PC-3 (cell line): Measurements from ENCODE around the gene CREBBP. TPM values are rescaled to one million over a fixed set of nuclear protein-coding genes. Genes with fewer than 3 reads are reported as not detected.

ENCODE experiments used
- ATAC-seq: fragments of 200-7000 bp; cut with Tn5 transposase; 2 replicates; pipeline ENCODE4 v1.9.1; 2020; ENCODE audit warnings: mild to moderate bottlenecking, moderate library complexity
- BruUV-seq: library from RNA; stranded (reverse); fragments of 400-500 nt; replicated peaks from 2 replicates; lab custom pipeline; 2021; lab: Mats Ljungman, UMichigan
- CTCF ChIA-PET: fragments of 300-600 bp; sonication (Branson Sonifier 250); formaldehyde crosslinking; loops from one replicate; lab custom pipeline; 2022; ENCODE audit warnings: antibody characterized with exemption; lab: Charles Lee
- POLR2A ChIA-PET: fragments of 300-600 bp; sonication (Branson Sonifier 250); formaldehyde crosslinking; loops from one replicate; lab custom pipeline; 2022; ENCODE audit warnings: antibody characterized with exemption; ENCODE audit not compliant: unreplicated experiment; lab: Charles Lee
- DNase-seq: peaks from one replicate; pipeline ENCODE4 v3.0.0-alpha.2; 2015
- H2AFZ ChIP-seq: fragments of 300-600 bp; sonication (generic); 2 replicates; pipeline ENCODE4 v1.6.0; 2016; ENCODE audit warnings: antibody characterized with exemption, low read length
- H3F3A ChIP-seq: fragments of 300-600 bp; sonication (generic); one replicate; pipeline ENCODE4 v1.6.0; 2017; ENCODE audit warnings: antibody characterized with exemption, low read length, control low read depth, mild to moderate bottlenecking; ENCODE audit not compliant: unreplicated experiment
- H3K27ac ChIP-seq: fragments of 300-600 bp; sonication (generic); 2 replicates; pipeline ENCODE4 v1.5.1; 2016; ENCODE audit warnings: mild to moderate bottlenecking, low read length
- H3K27me3 ChIP-seq: fragments of 300-600 bp; sonication (generic); 2 replicates; pipeline ENCODE4 v1.6.1; 2016; ENCODE audit warnings: low read length, mixed read lengths
- H3K36me3 ChIP-seq: fragments of 300-600 bp; sonication (generic); 2 replicates; pipeline ENCODE4 v1.6.1; 2016; ENCODE audit warnings: low read depth, mixed run types, low read length, mixed read lengths
- H3K4me1 ChIP-seq: fragments of 300-600 bp; sonication (generic); 2 replicates; pipeline ENCODE4 v1.5.1; 2016; ENCODE audit warnings: low read length; ENCODE audit not compliant: insufficient read depth
- H3K4me2 ChIP-seq: fragments of 300-600 bp; sonication (generic); 2 replicates; pipeline ENCODE4 v1.6.0; 2016; ENCODE audit warnings: low read length
- H3K4me3 ChIP-seq: fragments of 300-600 bp; sonication (generic); 2 replicates; pipeline ENCODE4 v1.5.1; 2016; ENCODE audit warnings: mild to moderate bottlenecking, low read length, mixed read lengths
- H3K79me2 ChIP-seq: fragments of 300-600 bp; sonication (generic); 2 replicates; pipeline ENCODE4 v1.6.1; 2017; ENCODE audit warnings: low read length, mixed read lengths
- H3K9ac ChIP-seq: fragments of 300-600 bp; sonication (generic); 2 replicates; pipeline ENCODE4 v1.6.0; 2016; ENCODE audit warnings: mild to moderate bottlenecking, low read length
- H3K9me2 ChIP-seq: fragments of 300-600 bp; sonication (generic); replicated peaks from 2 replicates; pipeline ENCODE4 v1.6.1; 2016; ENCODE audit warnings: mixed run types, low read length, mixed read lengths
- H3K9me3 ChIP-seq: fragments of 300-600 bp; sonication (generic); 2 replicates; pipeline ENCODE4 v1.6.1; 2016; ENCODE audit warnings: low read length, mixed read lengths
- H4K20me1 ChIP-seq: fragments of 300-600 bp; sonication (generic); 2 replicates; pipeline ENCODE4 v1.6.1; 2016; ENCODE audit warnings: low read length, mixed read lengths
- CTCF ChIP-seq: fragments of 300-600 bp; sonication (generic); conservative IDR thresholded peaks from 2 replicates; pipeline ENCODE4 v1.5.1; 2017; ENCODE audit warnings: antibody characterized with exemption, low read depth, mild to moderate bottlenecking, low read length
- EZH2 ChIP-seq: fragments of 300-600 bp; sonication (generic); IDR thresholded peaks from one replicate; pipeline ENCODE4 v1.6.1; 2017; ENCODE audit warnings: antibody characterized with exemption, mild to moderate bottlenecking, low read length; ENCODE audit not compliant: unreplicated experiment
- EZH2phosphoT487 ChIP-seq: fragments of 300-600 bp; sonication (generic); IDR thresholded peaks from 2 replicates; pipeline ENCODE4 v1.6.1; 2018; ENCODE audit warnings: mild to moderate bottlenecking, antibody characterized with exemption, low read length, borderline replicate concordance
- intact Hi-C: fragments of 100-400 bp; cut with micrococcal nuclease; formaldehyde crosslinking; loops from 2 replicates; pipeline ENCODE4 v1.9.0; 2023
- total RNA-seq: library from RNA; depleted of rRNA; stranded (reverse); fragments of >200 nt; gene quantifications from 2 replicates; pipeline ENCODE4 v1.2.3, GENCODE V29; 2014

Gene CREBBP
- total RNA-seq, 1 experiment from 2014 or later, result 21.9 TPM

- intact Hi-C loops, result no loop called here
- Histone ChIP-seq H3K27me3 (no peaks in the 10 kb centered on the region), H3K36me3 (peaks cover 4% of the 10 kb centered on the region), H3K4me2 (no peak overlapping the region), H3F3A (no peaks in the 10 kb centered on the region), H4K20me1 (no peaks in the 10 kb centered on the region), H2AFZ (no peak overlapping the region), H3K9ac (no peak overlapping the region), H3K79me2 (peaks cover 36% of the 10 kb centered on the region), H3K4me3 (no peak overlapping the region), H3K27ac (no peak overlapping the region), H3K9me3 (no peaks in the 10 kb centered on the region), H3K4me1 (peaks cover 10% of the 10 kb centered on the region), H3K9me2 (no peaks in the 10 kb centered on the region)
- ATAC-seq, result no peak
- ChIA-PET CTCF (no interaction called here), POLR2A (no interaction called here)
- TF ChIP-seq EZH2 (no peak), EZH2phosphoT487 (no peak), CTCF (no peak)
- BruUV-seq, result no TSS peak
- DNase-seq, result no peak
These were observed 161.9 kb downstream of the CREBBP start for GRCh38 chr16:3718628-3719027.

GRCh38 chr16:3718019-3718391, 162.5 kb downstream of the CREBBP start:
- POLR2A ChIA-PET, result no interaction called here
- H3K79me2 ChIP-seq, result peaks cover 42% of the 10 kb centered on the region
- no peak for TF ChIP-seq CTCF
- no peak for TF ChIP-seq EZH2phosphoT487
- TF ChIP-seq EZH2, result no peak

GRCh38 chr16:3717235-3718018, 163.1 kb downstream of the CREBBP start, which contains the start of gene TRAP1:
TRAP1 (minus strand) TSS chr16:3717524; CDS start chr16:3717508, 16 bp downstream.
- peak; percentile 90 for ATAC-seq
- Histone ChIP-seq H3K4me1 (peaks cover 10% of the 10 kb centered on the region), H2AFZ (peak within 1 kb of the TSS; percentile 96), H3K9me3 (no peaks in the 10 kb centered on the region), H4K20me1 (no peaks in the 10 kb centered on the region), H3K79me2 (peaks cover 48% of the 10 kb centered on the region), H3K4me2 (peak within 1 kb of the TSS; percentile 93), H3K27ac (peak within 1 kb of the TSS; percentile 66), H3K9ac (peak within 1 kb of the TSS; percentile 99), H3K36me3 (peaks cover 4% of the 10 kb centered on the region), H3K27me3 (no peaks in the 10 kb centered on the region), H3F3A (no peaks in the 10 kb centered on the region), H3K4me3 (peak within 1 kb of the TSS; percentile 99), H3K9me2 (no peaks in the 10 kb centered on the region)
- intact Hi-C loops, result no loop called here
- peak; percentile 72 for DNase-seq
- CTCF ChIA-PET, result no interaction called here
- TF ChIP-seq EZH2, result no peak
- no peak for TF ChIP-seq EZH2phosphoT487
- TF ChIP-seq CTCF, result no peak
- BruUV-seq, result no TSS peak
- POLR2A ChIA-PET, result interaction anchor here (0.5 kb wide), 1 partner anchor 16 kb away, joined by 8 read pairs; no protein-coding TSS in a partner anchor

More at GRCh38 chr16:3718019-3718391, 162.5 kb downstream of the CREBBP start:
- Histone ChIP-seq H4K20me1 (no peaks in the 10 kb centered on the region), H2AFZ (peak overlapping the region; percentile 96), H3K27ac (peak overlapping the region; percentile 66), H3K36me3 (peaks cover 4% of the 10 kb centered on the region), H3K9ac (peak overlapping the region; percentile 99), H3K4me2 (peak overlapping the region; percentile 93), H3K9me2 (no peaks in the 10 kb centered on the region), H3K9me3 (no peaks in the 10 kb centered on the region), H3K4me1 (peaks cover 10% of the 10 kb centered on the region), H3F3A (no peaks in the 10 kb centered on the region), H3K4me3 (peak overlapping the region; percentile 99), H3K27me3 (no peaks in the 10 kb centered on the region)
- TSS peak; percentile 94 for BruUV-seq
- CTCF ChIA-PET, result no interaction called here
- DNase-seq, result no peak
- intact Hi-C loops, result no loop called here
- ATAC-seq, result no peak
